Glomerular visceral epithelial cell (primary cell): ENCODE measurements around the gene VAT1.
"Not testable (repeated sequence)": the region's sequence is repeated elsewhere in the genome, so short reads cannot be mapped to it uniquely, and the experiment has no call there.

ENCODE experiments used
- DNase-seq: peaks from one replicate; pipeline ENCODE4 v3.0.0-alpha.2; 2016; ENCODE audit errors: extremely low spot score

Gene VAT1

GRCh38 chr17:42973323-42973722, 48.9 kb downstream of the VAT1 start:
- DNase-seq, result not testable (repeated sequence)

- no peak for DNase-seq
Measured at GRCh38 chr17:42971589-42971988, 50.6 kb downstream of the VAT1 start.

GRCh38 chr17:42969001-42969581, 53.1 kb downstream of the VAT1 start:
- peak; percentile 49 for DNase-seq

GRCh38 chr17:42967925-42968324, 54.3 kb downstream of the VAT1 start:
- no peak for DNase-seq
